Prostate gland (tissue), 2 donors: Measurements from ENCODE around the gene DLGAP4. TPM values are rescaled to one million over a fixed set of nuclear protein-coding genes. Genes with fewer than 3 reads are reported as not detected.

Experiments used
- DNase-seq: peaks from one replicate; pipeline ENCODE4 v3.0.0-alpha.2; 2019; ENCODE audit warnings: low spot score
- H3K27ac ChIP-seq, 2 donors: fragments of 200-600 bp; sonication (generic); 2 replicates each; pipeline ENCODE4 v1.5.1; 2017 to 2019
- H3K27me3 ChIP-seq: fragments of 200-600 bp; sonication (generic); replicated peaks from 2 replicates; pipeline ENCODE4 v1.5.1; 2019; ENCODE audit not compliant: insufficient read depth
- H3K36me3 ChIP-seq, 2 donors: fragments of 200-600 bp; sonication (generic); 1 replicate in 1 of 2; 2 replicates in 1 of 2; pipeline versions ENCODE4 v1.5.1 to v1.8.1; 2017 to 2019
- H3K4me1 ChIP-seq: fragments of 200-600 bp; sonication (generic); replicated peaks from 2 replicates; pipeline ENCODE4 v1.5.1; 2019
- H3K4me3 ChIP-seq, 2 donors: fragments of 200-600 bp; sonication (generic); 2 replicates each; pipeline ENCODE4 v1.5.1; 2017 to 2019
- H3K9me3 ChIP-seq: fragments of 200-600 bp; sonication (generic); 2 replicates; pipeline ENCODE4 v1.5.1; 2017
- CTCF ChIP-seq, 4 experiments: fragments of 200-600 bp in 2 of 4; fragments of 450-650 bp in 2 of 4; sonication (generic) in 2 of 4; IDR thresholded peaks; 1 replicate in 3 of 4; 2 replicates in 1 of 4; pipeline ENCODE4 v1.5.1; 2016 to 2019; ENCODE audit warnings: antibody characterized with exemption in 4 of 4, mild to moderate bottlenecking in 2 of 4, moderate library complexity in 2 of 4
- POLR2A ChIP-seq: fragments of 450-650 bp; IDR thresholded peaks from one replicate; pipeline ENCODE4 v1.6.1; 2016; ENCODE audit warnings: antibody characterized with exemption, mild to moderate bottlenecking
- POLR2AphosphoS5 ChIP-seq: sonication (generic); formaldehyde crosslinking; IDR thresholded peaks from one replicate; pipeline ENCODE4 v1.6.1; 2017; ENCODE audit warnings: antibody characterized with exemption
- WGBS: methylation state at CpG from one replicate; pipeline ENCODE4 v1.1.5; 2018; 5-methylcytosine and 5-hydroxymethylcytosine counted together
- intact Hi-C: fragments of 100-400 bp; cut with DNase I; formaldehyde crosslinking; loops from one replicate; pipeline ENCODE4 v1.14.2; 2022
- total RNA-seq, 2 donors: library from RNA; depleted of rRNA; stranded (reverse); fragments of >200 nt; gene quantifications; one replicate each; pipeline ENCODE4 v1.1.0, GENCODE V29; 2016

DLGAP4 gene
- total RNA-seq, 2 donors from 2014 or later: 38.0 to 104 TPM

GRCh38 chr20:36370991-36371790 lies 65.1 kb downstream of the DLGAP4 start:
- intact Hi-C loops: no loop called here
- TF ChIP-seq POLR2AphosphoS5: no peak
- no peak for TF ChIP-seq CTCF (IDR thresholded peaks at IDR 0.05)
- no peak for TF ChIP-seq POLR2A
- H3K4me1 ChIP-seq: no peaks in the 10 kb centered on the region
- H3K9me3 ChIP-seq: no peaks in the 10 kb centered on the region
- no peak for DNase-seq
- 68% methylated on average over 15 of the region's 15 CpGs for WGBS
- no peak overlapping the region for H3K27ac ChIP-seq
- no peaks in the 10 kb centered on the region for H3K36me3 ChIP-seq
- no peak overlapping the region for H3K4me3 ChIP-seq
- H3K27me3 ChIP-seq: peaks cover 2% of the 10 kb centered on the region

DNA sequence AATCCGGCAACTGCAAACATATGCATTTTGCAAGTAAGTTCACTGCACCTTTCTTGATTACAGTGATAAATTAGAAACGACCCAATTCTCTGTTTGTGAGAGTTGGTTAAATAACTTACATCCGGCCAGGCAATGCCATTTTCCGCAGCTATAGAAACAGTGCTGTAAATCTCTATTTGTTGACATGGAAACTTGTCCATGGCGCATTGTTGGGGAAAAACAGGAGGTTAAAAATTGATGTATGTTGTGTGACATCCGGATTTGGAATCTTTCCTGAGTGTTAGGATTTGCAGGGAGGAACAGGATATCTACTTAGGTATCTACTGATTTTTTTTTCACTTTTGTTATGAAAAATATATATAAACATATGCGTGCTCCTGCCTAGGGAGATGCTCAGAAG lies 66.5 kb downstream of the DLGAP4 start:
- 39% methylated on average over 7 of the region's 7 CpGs for WGBS
- intact Hi-C loops: no loop called here
- Histone ChIP-seq H3K9me3 (no peaks in the 10 kb centered on the region), H3K27me3 (peaks cover 2% of the 10 kb centered on the region), H3K27ac (no peak overlapping the region), H3K36me3 (no peaks in the 10 kb centered on the region), H3K4me3 (no peak overlapping the region), H3K4me1 (no peaks in the 10 kb centered on the region)
- TF ChIP-seq CTCF (IDR thresholded peaks at IDR 0.05) (no peak), POLR2A (no peak), POLR2AphosphoS5 (no peak)
- no peak for DNase-seq

DNA sequence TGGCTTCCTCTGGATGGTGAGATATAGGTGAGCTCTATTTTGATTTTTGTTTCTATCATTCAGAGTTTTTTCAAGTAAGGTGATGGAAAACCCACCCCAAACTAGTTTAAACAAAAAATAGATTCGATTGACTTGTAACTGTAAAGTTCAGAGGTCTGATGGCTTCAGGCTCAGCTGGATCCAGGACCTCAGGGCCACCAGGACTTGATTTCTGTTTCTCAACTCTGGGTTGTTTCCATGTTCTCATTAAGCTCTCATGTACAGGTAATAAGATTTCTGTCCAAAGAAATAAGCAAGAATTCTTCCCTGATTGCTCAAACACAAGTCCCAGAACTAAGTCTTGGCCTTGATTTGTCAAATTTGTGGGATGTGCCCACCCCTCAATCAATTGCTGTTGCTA lies 67.0 kb downstream of the DLGAP4 start:
- TF ChIP-seq POLR2A (no peak), POLR2AphosphoS5 (no peak), CTCF (IDR thresholded peaks at IDR 0.05) (no peak)
- intact Hi-C loops: no loop called here
- H3K36me3 ChIP-seq: no peaks in the 10 kb centered on the region
- peaks cover 2% of the 10 kb centered on the region for H3K27me3 ChIP-seq
- no peaks in the 10 kb centered on the region for H3K4me1 ChIP-seq
- no peak overlapping the region for H3K27ac ChIP-seq
- WGBS: 85% methylated on average over 1 of the region's 1 CpG
- no peak for DNase-seq
- no peaks in the 10 kb centered on the region for H3K9me3 ChIP-seq
- no peak overlapping the region for H3K4me3 ChIP-seq

DNA sequence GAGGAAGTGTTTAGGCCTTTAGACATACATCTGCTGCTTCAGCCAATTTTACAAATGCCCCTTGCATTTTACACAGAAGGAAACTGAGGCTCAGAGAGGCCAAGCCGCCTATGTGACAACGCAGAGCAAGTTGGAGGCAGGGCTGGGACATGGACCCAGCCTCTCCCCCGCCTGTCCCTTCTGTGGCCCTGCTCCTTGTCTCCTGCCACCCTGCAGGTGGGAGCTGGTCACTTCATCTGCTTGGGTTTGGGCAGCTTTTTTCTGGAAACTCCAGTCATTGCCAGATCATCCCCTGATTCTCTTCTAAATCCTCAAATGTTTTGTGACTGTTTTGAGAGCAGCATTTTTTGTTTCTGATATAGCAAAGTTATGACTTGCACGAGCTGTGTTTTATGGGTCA lies 68.9 kb downstream of the DLGAP4 start:
- Histone ChIP-seq H3K27ac (no peak overlapping the region), H3K27me3 (peaks cover 2% of the 10 kb centered on the region), H3K36me3 (no peaks in the 10 kb centered on the region), H3K4me3 (no peak overlapping the region), H3K4me1 (no peaks in the 10 kb centered on the region), H3K9me3 (no peaks in the 10 kb centered on the region)
- intact Hi-C loops: no loop called here
- DNase-seq: no peak
- TF ChIP-seq CTCF (IDR thresholded peaks at IDR 0.05) (no peak), POLR2AphosphoS5 (no peak), POLR2A (no peak)
- WGBS: 71% methylated on average over 4 of the region's 4 CpGs
